Type B pancreatic cell (in vitro differentiated cells): Measurements from ENCODE around the gene PITPNM1. TPM values are rescaled to one million over a fixed set of nuclear protein-coding genes. Genes with fewer than 3 reads are reported as not detected.

ENCODE experiments used
- DNase-seq: peaks from one replicate; pipeline ENCODE4 v3.0.0; 2021; ENCODE audit warnings: mixed read lengths; ENCODE audit not compliant: unreplicated experiment; ENCODE audit errors: extremely low spot score
- H3K27ac Mint-ChIP-seq: 2 replicates; pipeline ENCODE4 v1.8.0; 2021; ENCODE audit warnings: mild to moderate bottlenecking, mixed read lengths
- H3K27me3 Mint-ChIP-seq: 2 replicates; pipeline ENCODE4 v1.8.0; 2021; ENCODE audit warnings: mixed read lengths
- H3K36me3 Mint-ChIP-seq: 2 replicates; pipeline ENCODE4 v1.8.0; 2021; ENCODE audit warnings: mixed read lengths
- H3K4me1 Mint-ChIP-seq: one replicate; pipeline ENCODE4 v1.8.0; 2021; ENCODE audit warnings: mixed read lengths; ENCODE audit not compliant: unreplicated experiment
- H3K4me3 Mint-ChIP-seq: 2 replicates; pipeline ENCODE4 v1.8.0; 2021; ENCODE audit warnings: mild to moderate bottlenecking, mixed read lengths
- H3K9me3 Mint-ChIP-seq: 2 replicates; pipeline ENCODE4 v1.8.0; 2021; ENCODE audit warnings: mixed read lengths
- total RNA-seq: library from RNA; stranded (reverse); gene quantifications from 2 replicates; pipeline ENCODE4 v1.2.1, GENCODE V29; 2021; ENCODE audit warnings: low replicate concordance
- TF ChIP-seq, protein P1 (sequence below): fragments of 200-600 bp; sonication (generic); conservative IDR thresholded peaks from 2 replicates; pipeline ENCODE4 v1.5.0; 2021; ENCODE audit warnings: antibody characterized with exemption, mild to moderate bottlenecking

Gene PITPNM1
- total RNA-seq, 1 donor from 2014 or later: 51.7 TPM

- no peak for DNase-seq
- Mint-ChIP-seq H3K27me3 (no peaks in the 10 kb centered on the region), H3K4me1 (no peaks in the 10 kb centered on the region)
These were observed 33.8 kb upstream of the PITPNM1 start for GRCh38 chr11:67538823-67539505.

DNA sequence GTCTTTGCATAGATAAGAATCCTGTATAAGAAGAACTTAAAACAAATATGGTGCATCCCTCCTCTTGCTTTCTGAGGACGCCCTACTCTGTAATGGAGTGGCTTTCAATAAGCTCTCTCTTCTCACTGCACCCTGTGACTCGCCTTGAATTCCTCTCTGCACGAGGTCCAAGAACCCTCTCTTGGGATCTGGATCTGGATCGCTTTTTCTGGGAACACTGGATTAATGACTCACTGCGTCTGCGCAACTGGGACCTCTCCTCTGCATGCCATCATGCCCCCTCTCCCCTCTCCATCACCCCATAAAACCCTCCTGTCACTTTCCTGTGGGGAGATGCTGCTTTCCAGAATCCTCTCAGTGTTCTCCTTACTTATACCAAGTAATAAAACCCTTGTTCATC lies 33.1 kb upstream of the PITPNM1 start:
- H3K4me1 Mint-ChIP-seq: no peaks in the 10 kb centered on the region
- no peak overlapping the region for H3K4me3 Mint-ChIP-seq
- no peaks in the 10 kb centered on the region for H3K9me3 Mint-ChIP-seq
- TF ChIP-seq, protein P1, sequence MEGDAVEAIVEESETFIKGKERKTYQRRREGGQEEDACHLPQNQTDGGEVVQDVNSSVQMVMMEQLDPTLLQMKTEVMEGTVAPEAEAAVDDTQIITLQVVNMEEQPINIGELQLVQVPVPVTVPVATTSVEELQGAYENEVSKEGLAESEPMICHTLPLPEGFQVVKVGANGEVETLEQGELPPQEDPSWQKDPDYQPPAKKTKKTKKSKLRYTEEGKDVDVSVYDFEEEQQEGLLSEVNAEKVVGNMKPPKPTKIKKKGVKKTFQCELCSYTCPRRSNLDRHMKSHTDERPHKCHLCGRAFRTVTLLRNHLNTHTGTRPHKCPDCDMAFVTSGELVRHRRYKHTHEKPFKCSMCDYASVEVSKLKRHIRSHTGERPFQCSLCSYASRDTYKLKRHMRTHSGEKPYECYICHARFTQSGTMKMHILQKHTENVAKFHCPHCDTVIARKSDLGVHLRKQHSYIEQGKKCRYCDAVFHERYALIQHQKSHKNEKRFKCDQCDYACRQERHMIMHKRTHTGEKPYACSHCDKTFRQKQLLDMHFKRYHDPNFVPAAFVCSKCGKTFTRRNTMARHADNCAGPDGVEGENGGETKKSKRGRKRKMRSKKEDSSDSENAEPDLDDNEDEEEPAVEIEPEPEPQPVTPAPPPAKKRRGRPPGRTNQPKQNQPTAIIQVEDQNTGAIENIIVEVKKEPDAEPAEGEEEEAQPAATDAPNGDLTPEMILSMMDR: no peak
- no peaks in the 10 kb centered on the region for H3K36me3 Mint-ChIP-seq
- no peak for DNase-seq
- H3K27ac Mint-ChIP-seq: no peak overlapping the region
- H3K27me3 Mint-ChIP-seq: no peaks in the 10 kb centered on the region

More at GRCh38 chr11:67538823-67539505, 33.8 kb upstream of the PITPNM1 start:
- Mint-ChIP-seq H3K27ac (no peak overlapping the region), H3K9me3 (no peaks in the 10 kb centered on the region), H3K36me3 (no peaks in the 10 kb centered on the region), H3K4me3 (no peak overlapping the region)
- TF ChIP-seq, protein P1: no peak

DNA sequence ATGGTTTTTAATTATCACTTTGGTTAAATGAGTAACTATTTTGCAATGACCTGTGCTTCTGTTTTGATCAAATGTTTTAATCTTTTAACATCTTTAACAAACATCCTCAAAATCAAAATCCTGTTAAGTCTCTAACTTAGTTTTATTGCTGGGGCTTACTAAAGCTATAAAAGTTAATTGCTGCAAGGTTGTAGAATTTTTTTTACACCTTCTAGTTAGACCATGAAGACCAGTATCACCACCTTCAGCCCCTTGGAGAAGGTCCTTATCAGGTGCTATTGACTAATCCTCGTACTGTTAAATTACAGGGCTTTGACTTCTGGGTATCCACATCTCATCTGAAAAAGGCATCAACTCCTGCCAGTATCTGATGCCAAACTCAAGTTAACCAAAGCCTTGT lies 30.4 kb upstream of the PITPNM1 start:
- TF ChIP-seq, protein P1: no peak
- no peaks in the 10 kb centered on the region for H3K27me3 Mint-ChIP-seq
- H3K9me3 Mint-ChIP-seq: no peaks in the 10 kb centered on the region
- no peaks in the 10 kb centered on the region for H3K36me3 Mint-ChIP-seq
- no peaks in the 10 kb centered on the region for H3K4me1 Mint-ChIP-seq
- no peak for DNase-seq
- no peak overlapping the region for H3K27ac Mint-ChIP-seq
- H3K4me3 Mint-ChIP-seq: no peak overlapping the region

GRCh38 chr11:67534070-67534679 lies 29.0 kb upstream of the PITPNM1 start:
- H3K9me3 Mint-ChIP-seq: no peaks in the 10 kb centered on the region
- peaks cover 4% of the 10 kb centered on the region for H3K27me3 Mint-ChIP-seq
- H3K4me1 Mint-ChIP-seq: no peaks in the 10 kb centered on the region
- DNase-seq: no peak
- H3K4me3 Mint-ChIP-seq: no peak overlapping the region
- H3K36me3 Mint-ChIP-seq: no peaks in the 10 kb centered on the region
- TF ChIP-seq, protein P1: no peak
- no peak overlapping the region for H3K27ac Mint-ChIP-seq

GRCh38 chr11:67532889-67533288 lies 27.7 kb upstream of the PITPNM1 start:
- no peak for DNase-seq
- H3K27ac Mint-ChIP-seq: no peak overlapping the region
- H3K27me3 Mint-ChIP-seq: peaks cover 7% of the 10 kb centered on the region
- H3K36me3 Mint-ChIP-seq: no peaks in the 10 kb centered on the region
- no peaks in the 10 kb centered on the region for H3K4me1 Mint-ChIP-seq
- H3K9me3 Mint-ChIP-seq: no peaks in the 10 kb centered on the region
- TF ChIP-seq, protein P1: no peak
- no peak overlapping the region for H3K4me3 Mint-ChIP-seq
